Stimulated activated CD4-positive, alpha-beta T cell treated with anti-CD3 and anti-CD28 coated beads, Interleukin-4, amount 100 ng/mL, for 1 hour (primary cell): ENCODE measurements around the gene PLBD2.

Experiments used
- DNase-seq: peaks from one replicate; pipeline ENCODE4 v3.0.0-alpha.2; 2020

The PLBD2 gene

DNA sequence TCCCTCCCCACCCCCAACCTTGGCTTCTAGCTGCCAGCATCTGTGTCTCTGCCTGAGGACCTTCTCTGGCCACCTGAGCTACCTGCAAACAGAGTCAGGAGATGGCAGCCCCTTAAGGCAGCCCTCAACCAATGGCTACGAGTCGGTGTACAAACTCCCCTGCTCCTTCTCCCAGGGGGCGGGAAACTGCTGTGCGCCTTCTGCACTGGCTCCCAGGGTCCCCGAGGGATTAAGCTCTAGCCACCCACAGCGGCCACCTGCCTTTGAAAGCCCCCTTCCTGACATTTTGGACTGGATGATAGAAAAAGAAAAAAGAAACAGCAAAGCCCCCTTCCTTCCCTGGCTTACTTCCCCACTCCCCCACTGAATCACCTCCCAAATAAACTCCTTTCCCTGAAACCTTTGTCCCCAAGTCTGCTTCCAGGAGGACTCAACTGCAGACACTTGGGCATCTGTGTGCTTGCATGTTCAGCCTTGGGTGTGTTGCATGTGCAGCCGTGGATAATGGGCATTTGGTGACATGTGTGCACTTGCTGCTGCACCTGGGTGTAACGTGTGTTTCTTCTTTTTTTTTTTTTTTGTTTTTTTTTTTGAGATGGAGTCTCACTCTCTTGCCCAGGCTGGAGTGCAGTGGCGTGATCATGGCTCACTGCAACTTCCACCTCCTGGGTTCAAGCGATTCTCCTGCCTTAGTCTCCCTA lies 39.3 kb downstream of the PLBD2 start:
- no peak for DNase-seq

DNA sequence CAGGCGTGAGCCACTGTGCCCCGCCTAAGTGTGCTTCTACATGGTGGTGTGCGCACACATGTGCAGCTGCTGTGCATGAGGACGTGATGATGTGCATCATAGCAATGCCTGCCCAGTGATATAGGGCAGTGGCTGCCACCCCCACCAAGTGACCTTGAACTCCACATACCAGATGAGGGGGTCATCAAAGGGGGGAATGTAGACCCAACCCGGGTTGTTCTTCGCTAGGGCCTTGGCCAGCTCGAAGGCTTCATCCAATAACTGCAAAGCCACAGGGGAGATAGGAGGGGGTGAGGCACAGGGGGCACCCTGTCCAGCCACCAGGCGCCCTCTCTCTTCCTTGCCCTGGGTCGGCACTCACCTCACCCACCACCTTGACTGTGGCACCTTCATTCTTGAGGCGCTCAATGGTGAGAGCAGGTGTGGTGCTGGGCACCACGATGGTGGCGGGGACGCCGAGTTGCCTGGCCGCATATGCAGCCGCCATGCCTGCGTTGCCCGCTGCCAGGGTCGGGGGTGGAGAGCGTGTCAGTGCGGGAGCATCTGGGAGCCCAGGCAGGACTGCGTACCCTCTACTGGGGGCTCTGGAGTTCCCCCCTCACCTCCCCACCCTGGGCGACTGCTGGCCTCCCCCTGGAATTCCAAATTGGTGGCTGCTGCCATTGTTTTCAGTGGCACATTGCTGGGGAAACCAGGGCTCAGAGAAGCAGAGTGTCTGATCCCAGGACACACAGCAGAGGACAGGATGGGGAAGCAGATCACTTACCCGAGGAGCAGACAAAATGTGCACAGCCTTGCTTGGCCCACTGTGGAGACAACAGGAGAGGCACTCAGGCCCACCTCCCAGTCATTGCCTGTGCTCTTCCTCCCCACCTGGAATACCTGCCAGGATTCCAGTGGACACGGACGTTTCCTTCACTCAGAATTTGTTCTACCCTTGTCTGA lies 40.2 kb downstream of the PLBD2 start:
- no peak for DNase-seq

DNA sequence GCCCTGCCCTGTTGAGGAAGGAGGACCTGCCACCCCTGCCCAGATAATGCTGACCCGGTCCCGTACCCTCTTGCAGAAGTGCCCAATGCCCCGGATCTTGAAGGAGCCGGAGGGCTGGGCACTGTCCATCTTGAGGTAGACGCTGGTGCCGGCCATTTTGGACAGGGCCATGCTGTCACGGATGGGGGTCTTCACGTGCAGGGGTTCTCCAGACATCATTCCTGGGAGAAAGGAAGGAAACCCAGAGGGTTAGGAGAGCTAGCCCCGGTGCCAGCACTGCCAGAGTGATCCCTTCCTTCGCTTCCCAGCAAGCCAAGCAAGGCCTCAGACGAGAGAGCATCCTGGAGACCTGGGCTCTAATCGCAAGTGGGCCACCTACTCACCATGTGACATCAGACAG lies 41.1 kb downstream of the PLBD2 start:
- DNase-seq: no peak

DNA sequence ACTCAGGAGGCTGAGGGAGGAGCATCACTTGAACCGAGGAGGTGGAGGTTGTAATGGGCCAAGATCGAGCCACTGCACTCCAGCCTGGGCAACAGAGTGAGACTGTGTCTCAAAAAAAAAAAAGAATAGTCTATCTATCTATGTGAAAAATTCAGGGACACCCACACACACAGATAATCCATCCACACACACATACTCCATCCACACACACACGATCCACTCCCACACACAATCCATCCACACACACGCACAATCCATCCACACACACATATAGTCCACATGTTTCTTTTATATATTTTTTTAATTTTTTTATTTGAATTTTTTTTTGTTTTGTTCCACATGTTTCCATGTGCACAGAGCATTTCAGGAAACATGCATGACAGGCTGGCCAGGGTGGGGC lies 42.0 kb downstream of the PLBD2 start:
- no peak for DNase-seq

DNA sequence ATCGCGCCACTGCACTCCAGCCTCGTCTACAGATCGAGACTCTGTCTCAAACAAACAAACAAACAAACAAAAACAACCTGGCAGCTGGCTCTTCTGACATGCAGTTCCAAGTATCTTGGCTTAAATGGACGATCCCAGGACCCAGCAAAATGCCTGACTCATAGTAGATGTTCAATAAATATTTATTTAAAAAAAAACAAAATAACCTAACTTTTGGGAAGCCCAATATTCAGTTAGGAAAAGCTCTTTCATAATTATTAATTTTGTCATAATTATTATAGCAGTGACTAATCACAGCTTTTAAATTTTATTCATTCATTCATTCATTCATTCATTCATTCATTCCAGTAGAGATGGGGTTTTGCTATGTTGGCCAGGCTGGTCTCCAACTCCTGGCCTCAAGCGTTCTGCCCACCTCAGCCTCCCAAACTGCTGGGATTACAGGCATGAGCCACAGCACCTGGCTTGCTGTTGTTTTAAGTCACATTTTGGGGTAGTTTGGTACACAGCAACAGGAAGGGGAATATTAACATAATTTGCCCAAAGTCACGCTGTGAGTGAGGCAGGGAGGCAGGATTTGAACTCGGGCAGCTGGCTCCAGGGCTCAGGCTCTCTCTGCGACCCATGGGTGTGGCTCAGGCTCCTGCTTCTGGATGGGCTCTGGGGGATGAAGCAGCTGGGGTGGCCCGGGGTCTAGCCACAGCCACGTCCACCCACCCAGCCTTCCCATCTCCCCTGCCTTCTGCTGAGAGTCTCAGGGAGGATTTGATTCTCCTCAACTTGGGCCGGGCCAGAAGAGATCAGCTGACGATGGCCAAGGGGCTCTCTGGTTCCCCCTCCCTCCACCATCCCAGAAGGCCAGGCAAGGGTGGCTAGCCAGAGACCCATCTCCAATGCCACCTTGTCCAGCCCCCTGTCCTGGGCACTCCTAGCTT lies 42.9 kb downstream of the PLBD2 start:
- no peak for DNase-seq

DNA sequence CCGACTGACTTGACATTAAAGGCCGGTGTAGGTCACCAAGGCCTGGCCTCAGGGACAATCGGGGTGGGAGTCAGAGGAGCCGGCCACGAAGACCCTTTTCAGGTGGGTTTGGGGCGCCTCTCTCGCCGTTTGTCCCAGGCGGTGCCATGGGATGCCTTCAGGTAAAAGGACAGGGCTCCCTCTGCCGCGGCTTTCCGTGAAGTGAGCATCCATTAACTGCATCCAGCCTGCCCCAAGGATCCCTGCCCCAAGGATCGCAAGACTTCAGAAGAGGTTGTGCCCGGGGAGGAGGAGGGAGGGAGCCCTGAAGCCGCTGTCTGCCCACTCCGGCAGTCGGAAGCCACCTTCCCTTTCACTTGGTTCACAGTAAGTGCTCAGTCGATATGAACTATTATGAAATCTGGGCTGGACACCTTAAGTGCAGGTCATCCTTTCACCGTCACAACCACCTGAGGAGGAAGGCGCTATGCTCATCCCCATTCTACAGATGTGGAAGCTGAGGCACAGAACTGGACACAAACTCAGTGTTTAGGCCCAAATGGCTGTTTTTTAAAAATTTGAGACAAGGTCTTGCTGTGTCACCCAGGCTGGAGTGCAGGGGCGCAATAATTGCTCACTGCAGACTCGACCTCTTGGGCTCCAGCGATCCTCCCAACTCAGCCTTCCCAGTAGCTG lies 44.3 kb downstream of the PLBD2 start:
- no peak for DNase-seq

DNA sequence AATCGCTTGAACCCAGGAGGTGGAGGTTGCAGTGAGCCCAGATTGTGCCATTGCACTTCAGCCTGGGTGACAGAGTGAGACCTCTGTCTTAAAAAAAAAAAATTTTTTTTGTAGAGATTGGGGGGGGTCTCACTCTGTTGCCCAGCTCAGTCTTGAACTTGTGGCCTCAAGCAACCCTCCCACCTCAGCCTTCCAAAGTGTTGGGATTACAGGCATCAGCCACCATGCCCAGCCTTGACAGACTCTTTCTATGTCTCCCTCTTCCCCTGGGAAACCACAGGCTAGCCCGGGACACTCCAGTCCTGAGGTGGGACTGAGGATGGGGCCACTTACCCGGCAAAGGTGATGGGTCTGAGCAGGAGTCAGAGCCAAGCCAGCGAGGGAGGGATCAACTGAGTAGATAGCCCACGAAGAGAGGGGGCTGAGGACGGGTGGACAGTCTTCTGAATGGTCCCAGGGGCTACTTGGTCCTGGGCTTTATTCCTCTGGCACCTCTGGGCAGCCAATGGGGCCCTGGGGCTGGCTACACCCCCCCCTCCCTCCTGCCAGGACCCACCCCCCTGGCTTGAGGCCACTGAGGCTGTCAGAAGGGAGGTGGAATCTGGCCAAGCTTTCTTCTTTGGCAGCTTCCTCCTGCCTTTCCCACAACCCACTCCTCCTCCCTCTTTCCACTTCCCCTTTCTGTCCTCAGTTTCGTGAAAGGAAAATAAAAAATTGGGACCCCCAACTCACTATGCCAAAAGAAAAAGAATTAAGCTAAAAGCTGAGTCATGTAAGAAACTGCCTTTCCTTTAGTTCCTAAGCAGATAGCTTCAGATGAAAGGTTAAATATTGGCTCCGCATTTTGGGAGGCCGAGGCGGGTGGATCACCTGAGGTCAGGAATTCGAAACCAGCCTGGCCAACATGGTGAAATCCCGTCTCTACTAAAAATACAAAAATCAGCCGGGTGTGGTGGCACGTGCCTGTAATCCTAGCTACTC lies 45.3 kb downstream of the PLBD2 start, which contains the start of gene SDS:
Gene SDS, minus strand, starts transcription at position 453 of the 981 bp plus-strand sequence. CDS start 4,179 bp downstream, outside the sequence.
- DNase-seq: no peak

DNA sequence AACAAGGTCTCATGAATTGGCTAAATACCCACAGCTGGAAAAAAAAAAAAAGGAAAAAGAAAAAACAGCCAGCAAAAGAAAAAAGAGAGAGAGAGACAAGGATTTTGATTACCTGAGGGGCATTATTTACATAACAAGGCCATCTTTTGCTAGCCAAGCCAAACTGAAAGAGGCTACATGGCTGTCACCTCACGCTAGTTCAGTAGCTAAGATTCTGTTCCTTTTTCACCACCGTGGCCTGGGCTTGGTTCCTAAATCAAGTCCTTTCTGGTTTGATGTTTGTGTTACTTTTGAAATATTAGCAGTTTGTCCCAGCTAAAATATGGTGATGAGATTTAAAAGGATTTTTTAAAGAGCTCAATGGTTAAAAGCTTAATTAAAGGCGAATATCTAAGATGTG lies 47.3 kb downstream of the PLBD2 start:
- no peak for DNase-seq

DNA sequence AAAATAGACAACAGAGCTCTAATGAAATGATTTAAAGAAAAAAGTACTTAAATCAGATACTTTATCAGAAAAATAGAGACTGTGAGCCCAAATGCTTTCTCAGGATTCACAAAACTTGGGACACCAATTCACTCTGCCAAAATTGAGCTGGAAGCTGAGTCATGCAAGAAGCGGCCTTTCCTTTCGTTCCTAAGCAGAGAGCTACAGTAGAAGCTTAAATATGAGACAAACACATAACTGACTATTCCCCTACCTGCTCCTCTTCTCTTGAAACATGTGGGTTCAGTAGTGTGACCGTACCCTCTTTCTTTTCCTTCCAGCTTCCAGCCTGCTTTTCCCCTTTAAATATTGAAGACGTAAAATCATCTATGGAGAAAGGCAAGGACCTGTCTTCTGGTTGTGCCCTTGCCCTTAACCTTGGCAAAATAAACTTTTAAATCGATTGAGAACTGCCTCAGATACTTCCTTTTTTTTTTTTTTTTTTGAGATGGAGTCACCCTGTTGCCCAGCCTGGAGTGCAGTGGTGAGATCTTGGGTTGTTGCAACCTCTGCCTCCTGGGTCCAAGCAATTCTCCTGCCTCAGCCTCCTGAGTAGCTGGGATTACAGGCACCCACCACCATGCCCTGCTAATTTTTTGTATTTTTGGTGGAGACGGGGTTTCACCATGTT lies 49.7 kb downstream of the PLBD2 start:
- DNase-seq: no peak

DNA sequence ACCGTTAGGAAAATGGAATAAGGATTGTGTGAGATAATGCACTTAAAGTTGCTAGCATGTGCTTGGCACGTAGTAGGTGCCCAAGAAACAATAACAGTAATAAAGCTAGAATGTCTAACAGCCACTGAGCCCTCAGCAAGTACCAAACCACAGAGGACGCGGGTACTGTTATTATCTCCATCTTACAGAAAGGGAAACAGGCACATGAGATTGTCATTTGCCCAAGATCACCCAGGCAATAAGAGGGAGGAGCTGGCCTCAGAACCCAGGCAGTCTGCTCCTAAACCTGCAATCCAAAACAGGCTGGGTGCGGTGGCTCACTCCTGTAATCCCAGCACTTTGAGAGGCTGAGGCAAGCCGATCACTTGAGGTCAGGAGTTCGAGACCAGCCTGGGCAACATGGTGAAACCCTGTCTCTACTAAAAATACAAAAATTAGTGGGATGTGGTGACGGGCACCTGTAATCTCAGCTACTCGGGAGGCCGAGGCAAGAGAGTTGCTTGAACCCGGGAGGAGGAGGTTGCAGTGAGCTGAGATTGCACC lies 50.4 kb downstream of the PLBD2 start:
- no peak for DNase-seq

DNA sequence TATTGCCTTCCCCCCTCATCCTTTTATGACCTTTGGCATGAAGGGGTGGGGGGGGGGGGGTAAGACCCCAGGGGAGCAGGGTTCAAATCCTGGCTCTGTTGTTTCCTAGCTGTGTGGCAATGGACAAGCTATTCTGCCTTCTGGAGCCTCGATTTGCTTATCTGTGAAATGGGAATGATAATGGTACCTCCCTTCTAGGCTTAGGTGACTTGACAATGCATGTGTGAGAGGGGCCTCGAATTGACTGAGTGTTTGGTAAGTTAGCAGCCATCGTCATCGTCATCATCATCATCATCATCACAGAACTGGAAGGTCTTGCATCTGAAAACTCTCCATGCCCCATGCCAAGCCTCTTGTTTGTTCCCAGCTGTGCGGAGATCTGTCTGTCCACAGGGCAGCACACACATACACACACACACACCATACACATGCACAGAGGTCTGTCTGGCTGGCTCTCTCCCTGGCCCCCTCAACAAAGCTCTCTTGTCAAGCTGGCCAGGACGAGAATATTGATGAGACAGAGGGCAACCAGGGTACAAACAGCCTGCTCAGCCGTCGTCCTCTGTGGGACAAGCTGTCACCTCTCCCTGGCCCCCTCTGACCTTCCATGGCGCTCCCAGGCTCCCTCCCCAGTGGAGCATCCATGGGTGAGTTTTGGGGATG lies 51.2 kb downstream of the PLBD2 start:
- DNase-seq: no peak

DNA sequence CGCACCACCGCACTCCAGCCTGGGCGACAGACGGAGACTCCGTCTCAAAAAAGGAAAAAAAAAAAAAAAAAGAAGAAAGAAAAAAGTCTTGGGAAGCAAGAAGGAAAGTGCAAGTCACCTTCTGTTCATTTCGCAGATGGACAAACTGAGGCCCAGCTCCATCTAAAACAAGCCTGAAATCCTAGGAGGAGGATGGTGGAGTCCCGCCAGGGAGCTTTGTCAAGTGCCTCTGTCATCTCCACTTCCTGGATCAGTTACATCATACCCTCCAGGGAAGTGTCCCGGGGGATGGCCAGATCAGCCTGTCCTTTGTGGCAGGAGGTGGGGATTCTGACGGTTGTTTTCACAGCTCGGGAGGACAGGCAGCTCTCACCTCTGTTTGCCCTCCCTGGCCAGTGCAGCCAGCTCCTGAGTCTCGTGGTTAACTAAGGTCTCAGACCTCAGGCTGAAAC lies 55.1 kb downstream of the PLBD2 start:
- no peak for DNase-seq

DNA sequence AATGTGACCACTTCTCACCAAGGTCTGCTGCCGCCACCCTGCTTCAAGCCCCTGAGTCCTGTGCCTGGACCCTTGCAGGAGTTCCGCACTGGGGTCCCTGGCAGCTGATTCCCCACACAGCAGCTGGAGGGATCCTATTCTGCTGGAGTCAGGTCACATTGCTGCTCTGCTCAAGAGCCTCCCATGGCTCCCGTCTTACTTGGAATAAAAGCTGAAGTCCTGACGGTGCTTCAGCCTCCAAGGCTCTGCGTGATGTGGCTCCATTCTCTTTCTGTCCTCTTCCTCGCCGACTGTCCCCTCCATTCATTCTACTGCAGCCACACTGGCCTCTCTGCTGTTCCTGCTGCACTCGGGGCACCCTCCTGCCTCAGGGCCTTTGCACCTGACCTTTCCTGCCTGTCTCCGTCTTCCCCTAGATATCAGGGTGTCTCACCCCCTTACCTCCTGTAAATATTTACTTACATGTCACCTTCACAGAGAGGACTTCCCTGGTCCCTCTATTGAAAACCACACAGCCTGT lies 56.2 kb downstream of the PLBD2 start:
- DNase-seq: no peak

DNA sequence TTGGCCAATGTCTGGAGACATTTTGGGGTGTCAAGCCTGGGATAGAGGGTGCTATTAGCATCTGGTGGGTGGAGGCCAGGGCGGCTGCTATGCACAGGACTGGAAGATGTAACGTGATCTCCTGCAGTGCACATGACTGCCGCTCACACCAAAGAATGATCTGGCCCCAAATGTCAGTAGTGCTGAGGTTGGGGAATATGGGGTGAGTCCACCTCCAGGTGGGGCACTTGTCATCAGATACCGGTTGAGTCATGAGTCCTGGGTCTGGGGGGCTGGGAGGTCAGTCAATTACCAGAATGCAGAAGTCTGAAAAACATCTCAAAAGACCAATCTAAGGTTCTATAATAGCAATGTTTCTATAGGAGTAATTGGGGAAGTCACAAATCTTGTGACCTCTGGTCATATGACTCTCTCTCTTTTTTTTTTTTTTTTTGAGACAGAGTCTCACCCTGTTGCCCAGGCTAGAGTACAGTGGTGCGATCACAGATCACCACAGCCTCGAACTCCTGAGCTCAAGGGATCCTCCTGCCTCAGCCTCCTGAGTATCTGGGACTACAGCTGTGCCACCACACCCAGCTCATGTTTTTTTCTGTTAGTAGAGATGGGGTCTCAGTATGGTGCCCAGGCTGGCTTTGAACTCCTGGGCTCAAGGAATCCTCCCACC lies 57.8 kb downstream of the PLBD2 start:
- no peak for DNase-seq

DNA sequence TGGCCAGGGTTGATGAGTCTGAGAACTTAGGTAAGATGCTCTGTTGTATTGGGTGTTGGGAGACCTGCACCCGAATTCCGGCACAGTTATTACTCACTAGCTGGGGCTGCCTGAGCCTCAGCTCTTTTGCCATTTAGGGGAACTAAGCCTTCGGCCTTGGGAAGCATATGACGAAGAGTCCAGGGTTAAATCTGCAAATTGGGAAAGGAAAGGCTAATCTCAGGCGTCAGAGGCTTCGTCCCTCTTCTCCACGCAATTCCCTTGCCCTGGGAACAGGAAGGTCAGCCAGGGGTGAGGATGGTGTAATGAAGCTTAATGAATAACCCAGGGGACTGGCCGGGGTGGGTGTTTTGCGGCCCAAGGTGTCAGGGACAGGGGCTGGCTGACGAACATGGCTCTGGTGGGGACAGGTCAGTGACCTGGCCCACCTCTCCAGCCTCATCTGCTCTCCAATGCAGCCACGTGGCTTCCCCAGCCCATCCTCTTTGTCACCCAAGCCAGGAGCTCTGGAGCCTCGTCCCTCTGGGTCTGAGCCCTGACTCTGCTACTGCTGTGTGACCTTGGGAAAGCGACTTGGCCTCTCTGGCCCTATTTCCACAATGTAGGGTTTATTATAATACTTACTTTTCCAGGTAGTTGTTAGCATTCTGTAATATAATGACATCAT lies 60.0 kb downstream of the PLBD2 start:
- no peak for DNase-seq

DNA sequence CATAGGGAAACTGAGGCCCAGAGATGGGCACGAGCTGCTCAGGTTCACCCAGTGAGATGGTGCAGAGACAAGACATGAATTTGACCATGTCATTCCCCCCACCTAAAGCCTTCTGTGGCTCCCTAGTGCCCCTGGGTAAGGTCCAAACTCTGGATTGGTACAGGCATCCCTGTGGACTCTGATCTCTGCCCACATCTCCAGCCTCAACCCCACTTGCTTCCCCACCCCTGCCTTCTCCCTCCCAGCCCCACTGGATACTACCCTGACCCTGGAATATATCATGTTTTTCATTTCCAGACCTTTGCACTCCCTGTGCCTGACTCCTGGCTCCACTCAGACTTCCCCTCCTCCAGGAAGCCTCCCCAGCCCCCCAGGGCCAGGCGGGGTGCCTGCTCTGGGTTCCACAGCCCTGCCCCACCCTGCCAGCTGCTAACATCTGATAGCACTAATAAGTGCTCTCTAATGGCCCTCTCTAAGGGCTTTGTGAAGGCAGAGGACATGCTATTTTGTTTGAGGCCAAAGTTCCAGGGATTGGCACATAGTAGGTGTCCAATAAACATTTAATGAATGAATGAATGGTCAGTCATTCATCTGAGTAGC lies 62.7 kb downstream of the PLBD2 start:
- DNase-seq: no peak

DNA sequence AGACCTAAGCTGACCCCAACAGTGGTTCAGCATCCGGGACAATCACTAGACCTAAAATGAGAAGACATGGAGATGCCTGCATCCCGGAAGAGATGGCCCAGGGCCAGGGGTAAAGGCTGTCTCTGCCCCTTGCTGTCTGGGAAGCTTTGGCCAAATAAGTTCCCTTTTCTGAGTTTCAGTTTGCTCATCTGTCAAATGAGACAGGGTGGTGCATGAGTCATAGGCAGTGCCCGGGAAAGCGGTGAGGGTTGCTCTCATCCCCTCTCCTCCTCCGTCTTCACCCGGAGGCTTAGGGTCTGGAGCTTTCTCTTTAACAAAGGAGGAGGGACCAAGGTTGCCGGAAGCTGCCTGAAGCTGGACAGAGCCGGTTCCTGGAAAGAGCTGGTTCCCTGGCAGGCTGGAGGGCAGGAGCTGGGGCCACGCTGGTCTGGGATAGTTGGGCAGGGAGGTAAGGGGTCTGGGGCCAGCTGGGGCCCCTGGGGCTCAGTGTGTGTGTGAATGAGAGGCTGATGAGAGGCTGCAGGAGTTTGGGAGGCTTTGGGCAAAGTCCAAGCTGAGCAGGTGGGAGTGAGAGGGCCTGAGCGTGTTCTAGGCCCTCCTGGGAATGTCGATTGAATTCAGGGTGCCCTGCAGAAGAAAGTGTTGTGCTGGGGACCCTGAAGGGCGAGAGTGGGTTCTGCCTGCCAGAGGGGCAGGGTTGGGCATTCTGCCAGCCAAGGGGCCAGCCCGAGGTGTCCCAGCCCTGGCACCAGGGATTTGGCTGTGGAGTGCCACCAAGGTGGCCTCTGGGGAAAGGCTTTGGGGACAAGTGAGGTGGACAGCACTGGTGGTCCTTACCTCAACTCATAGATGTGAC lies 63.9 kb downstream of the PLBD2 start, which contains the start of gene SDSL:
Gene SDSL, plus strand, starts transcription at position 351 of the 856 bp plus-strand sequence. CDS start 5,603 bp downstream, outside the sequence.
- DNase-seq: no peak
